SK-N-SH (cell line): ENCODE data around the gene SLC43A3. TPM values are rescaled to one million over a fixed set of nuclear protein-coding genes. Genes with fewer than 3 reads are reported as not detected.
A peak's percentile ranks its signal among the peaks of the same experiment; 100 is the strongest.

Source experiments
- CTCF ChIA-PET: fragments of 300-600, 350-600 bp; formaldehyde crosslinking; extraction: SDS; loops from one replicate; lab custom pipeline; 2021; lab: Yijun Ruan, JAX
- POLR2A ChIA-PET: fragments of 350-600 bp; sonication (Branson Sonifier 250); formaldehyde crosslinking; extraction: SDS; loops from one replicate; lab custom pipeline; 2020; ENCODE audit warnings: antibody characterized with exemption, inconsistent platforms; lab: Yijun Ruan, JAX
- DNase-seq: peaks from one replicate; pipeline ENCODE4 v3.0.0; 2012
- H2AFZ ChIP-seq: fragments of 200-600 bp; sonication (generic); 2 replicates; pipeline ENCODE4 v1.8.1; 2016; ENCODE audit warnings: antibody characterized with exemption, mild to moderate bottlenecking, low read depth
- H3F3A ChIP-seq: fragments of 200-600 bp; sonication (generic); replicated peaks from 2 replicates; pipeline ENCODE3; 2016; ENCODE audit warnings: antibody characterized with exemption, mild to moderate bottlenecking; ENCODE audit not compliant: insufficient read depth
- H3K27ac ChIP-seq, 2 experiments: fragments of 200-500 bp in 1 of 2; fragments of 200-600 bp in 1 of 2; sonication (Bioruptor generic) in 1 of 2; sonication (generic), shearing (Covaris generic) in 1 of 2; 2 replicates each; pipeline versions ENCODE4 v1.5.1 to v1.6.1; 2014 to 2016; ENCODE audit warnings: low read depth in 2 of 2, inconsistent platforms in 1 of 2, low read length in 1 of 2, mild to moderate bottlenecking in 1 of 2, mixed read lengths in 1 of 2
- H3K27me3 ChIP-seq: fragments of 200-600 bp; sonication (generic), shearing (Covaris generic); 2 replicates; pipeline ENCODE4 v1.6.1; 2016; ENCODE audit warnings: mixed run types; ENCODE audit not compliant: insufficient read depth
- H3K36me3 ChIP-seq, 2 experiments: fragments of 200-500 bp in 1 of 2; fragments of 200-600 bp in 1 of 2; sonication (Bioruptor generic) in 1 of 2; sonication (generic) in 1 of 2; replicated peaks in 1 of 2; 2 replicates each; pipeline versions ENCODE3 to v1.5.1; 2014 to 2016; ENCODE audit warnings: low read length in 1 of 2, mild to moderate bottlenecking in 1 of 2; ENCODE audit not compliant: insufficient read depth in 2 of 2, control insufficient read depth in 1 of 2
- H3K4me1 ChIP-seq, 2 experiments: fragments of 200-500 bp in 1 of 2; fragments of 200-600 bp in 1 of 2; sonication (Bioruptor generic) in 1 of 2; sonication (generic), shearing (Covaris generic) in 1 of 2; 2 replicates each; pipeline versions ENCODE4 v1.5.1 to v1.6.1; 2014 to 2016; ENCODE audit warnings: low read depth in 1 of 2, low read length in 1 of 2, mixed run types in 1 of 2; ENCODE audit not compliant: insufficient read depth in 2 of 2, control insufficient read depth in 1 of 2
- H3K4me2 ChIP-seq: fragments of 200-600 bp; sonication (generic), shearing (Covaris generic); 2 replicates; pipeline ENCODE4 v1.6.1; 2017; ENCODE audit warnings: mixed run types
- H3K4me3 ChIP-seq, 2 experiments: fragments of 200-500 bp in 1 of 2; fragments of 200-600 bp in 1 of 2; sonication (Bioruptor generic) in 1 of 2; sonication (generic), shearing (Covaris generic) in 1 of 2; 2 replicates each; pipeline versions ENCODE4 v1.5.1 to v1.8.1; 2014 to 2016; ENCODE audit warnings: low read depth in 2 of 2, inconsistent platforms in 1 of 2, low read length in 1 of 2, mild to moderate bottlenecking in 1 of 2, mixed read lengths in 1 of 2, moderate library complexity in 1 of 2
- H3K79me2 ChIP-seq: fragments of 200-600 bp; sonication (generic); 2 replicates; pipeline ENCODE4 v1.8.1; 2017; ENCODE audit warnings: mild to moderate bottlenecking; ENCODE audit not compliant: insufficient read depth
- H3K9ac ChIP-seq: fragments of 200-600 bp; sonication (generic); 2 replicates; pipeline ENCODE4 v1.6.1; 2017; ENCODE audit warnings: mixed run types
- H3K9me2 ChIP-seq: fragments of 200-600 bp; sonication (generic); 2 replicates; pipeline ENCODE4 v1.6.1; 2017; ENCODE audit warnings: mixed run types
- H3K9me3 ChIP-seq: fragments of 200-600 bp; sonication (generic); 2 replicates; pipeline ENCODE4 v1.6.1; 2017; ENCODE audit warnings: mixed run types, mild to moderate bottlenecking, moderate library complexity
- H4K20me1 ChIP-seq: fragments of 200-600 bp; sonication (generic); 2 replicates; pipeline ENCODE4 v1.6.1; 2017; ENCODE audit warnings: mild to moderate bottlenecking, mixed run types; ENCODE audit not compliant: insufficient read depth
- EP300 ChIP-seq, 2 experiments: IDR thresholded peaks; 2 replicates each; pipeline versions ENCODE4 v1.4.0 to v1.6.1; 2012; ENCODE audit warnings: borderline replicate concordance in 1 of 2, low read depth in 1 of 2, low read length in 1 of 2
- FOSL2 ChIP-seq: IDR thresholded peaks from 2 replicates; pipeline ENCODE4 v1.4.0; 2012; ENCODE audit warnings: low read depth, mild to moderate bottlenecking, moderate library complexity, borderline replicate concordance
- GATA2 ChIP-seq: sonication (generic); formaldehyde crosslinking; IDR thresholded peaks from 2 replicates; pipeline ENCODE4 v1.5.0; 2020; ENCODE audit warnings: mild to moderate bottlenecking, missing genetic modification reagents
- NFIC ChIP-seq: IDR thresholded peaks from 2 replicates; pipeline ENCODE4 v1.4.0; 2012; ENCODE audit warnings: borderline replicate concordance
- YY1 ChIP-seq: IDR thresholded peaks from 2 replicates; pipeline ENCODE4 v1.4.0; 2012; ENCODE audit warnings: low read depth, mild to moderate bottlenecking
- WGBS: methylation state at CpG from one replicate; pipeline ENCODE4 v1.1.6; 2017; ENCODE audit warnings: low lambda C conversion rate; 5-methylcytosine and 5-hydroxymethylcytosine counted together
- polyA plus RNA-seq, 3 experiments: library from polyadenylated mRNA; depleted of rRNA; stranded (reverse); fragments of >200 nt; gene quantifications; 2 replicates each; pipeline ENCODE4 v1.2.3, GENCODE V29; 2012
- TF ChIP-seq, protein P1 (sequence below): IDR thresholded peaks from 2 replicates; pipeline ENCODE4 v1.6.1; 2012; ENCODE audit warnings: mild to moderate bottlenecking, low read depth, low read length, moderate library complexity
- TF ChIP-seq, protein P2 (sequence below): IDR thresholded peaks from 2 replicates; pipeline ENCODE4 v1.4.0; 2012; ENCODE audit warnings: low read depth, borderline replicate concordance

SLC43A3 gene
- polyA plus RNA-seq, 1 of the 3 experiments (the other 2 are of a cell fraction): 4.1 TPM

DNA sequence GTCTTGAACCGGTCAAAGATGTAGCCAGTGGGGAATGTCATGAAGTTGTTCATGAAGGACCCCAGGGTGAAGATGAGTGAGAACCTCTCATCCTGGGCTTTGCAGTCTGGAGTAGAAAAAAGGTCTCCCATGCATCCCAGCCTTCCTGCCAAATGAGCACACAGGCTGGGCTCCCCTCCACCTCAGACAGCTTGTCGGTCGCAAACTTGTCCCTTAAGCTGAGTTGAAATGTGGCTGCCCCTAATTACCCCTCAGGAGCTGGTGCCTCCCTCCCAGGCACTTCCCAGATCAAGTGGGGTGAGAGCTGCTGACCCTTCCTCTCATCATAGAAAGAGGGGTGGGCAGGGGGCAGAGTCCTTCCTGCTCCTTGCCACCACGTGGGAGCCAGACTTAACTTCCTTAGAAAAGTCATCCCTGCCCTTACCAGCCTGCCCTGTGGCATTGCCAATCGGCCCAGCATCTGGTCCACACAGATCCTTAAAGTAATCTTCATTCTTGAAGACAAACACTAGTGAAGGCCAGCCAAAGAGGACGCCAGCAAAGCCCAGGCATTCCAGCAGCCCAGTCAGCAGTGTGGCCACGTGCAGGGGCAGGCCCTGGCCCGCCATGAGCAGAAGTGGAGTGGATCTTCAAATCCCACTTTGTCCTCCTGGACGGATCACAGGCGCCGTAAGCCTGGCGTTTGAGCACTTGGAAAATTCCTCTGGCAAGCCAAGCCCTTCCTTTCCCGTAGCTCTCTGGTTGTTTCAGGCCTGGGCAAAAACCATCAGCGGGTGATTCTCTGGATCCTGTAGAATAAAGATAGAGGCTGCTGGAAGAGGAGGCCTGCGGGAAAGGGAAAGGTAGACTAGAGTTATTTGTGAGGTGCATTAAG lies 1.1 kb downstream of the SLC43A3 start:
- Histone ChIP-seq H3K79me2 (no peaks in the 10 kb centered on the region), H3K27ac (no peak overlapping the region), H3K36me3 (no peaks in the 10 kb centered on the region), H4K20me1 (no peaks in the 10 kb centered on the region), H3K4me1 (peaks cover 23 to 24% of the 10 kb centered on the region in 2 experiments; a peak in 2 of 4 replicates), H3K4me3 (no peak overlapping the region; a peak in 1 of 4 replicates), H3F3A (no peaks in the 10 kb centered on the region), H3K9me3 (no peaks in the 10 kb centered on the region), H3K4me2 (no peak overlapping the region), H3K9me2 (no peaks in the 10 kb centered on the region), H3K27me3 (no peaks in the 10 kb centered on the region; the same call in 1 of the 2 replicates), H3K9ac (no peak overlapping the region), H2AFZ (no peak overlapping the region)
- DNase-seq: no peak
- ChIA-PET POLR2A (no interaction called here), CTCF (interaction anchor here (0.6 to 6.3 kb wide), 3 partner anchors 32 to 83 kb away, joined by 3 to 26 read pairs (median 3); no protein-coding TSS in a partner anchor)
- TF ChIP-seq YY1: no peak
- TF ChIP-seq, protein P1, sequence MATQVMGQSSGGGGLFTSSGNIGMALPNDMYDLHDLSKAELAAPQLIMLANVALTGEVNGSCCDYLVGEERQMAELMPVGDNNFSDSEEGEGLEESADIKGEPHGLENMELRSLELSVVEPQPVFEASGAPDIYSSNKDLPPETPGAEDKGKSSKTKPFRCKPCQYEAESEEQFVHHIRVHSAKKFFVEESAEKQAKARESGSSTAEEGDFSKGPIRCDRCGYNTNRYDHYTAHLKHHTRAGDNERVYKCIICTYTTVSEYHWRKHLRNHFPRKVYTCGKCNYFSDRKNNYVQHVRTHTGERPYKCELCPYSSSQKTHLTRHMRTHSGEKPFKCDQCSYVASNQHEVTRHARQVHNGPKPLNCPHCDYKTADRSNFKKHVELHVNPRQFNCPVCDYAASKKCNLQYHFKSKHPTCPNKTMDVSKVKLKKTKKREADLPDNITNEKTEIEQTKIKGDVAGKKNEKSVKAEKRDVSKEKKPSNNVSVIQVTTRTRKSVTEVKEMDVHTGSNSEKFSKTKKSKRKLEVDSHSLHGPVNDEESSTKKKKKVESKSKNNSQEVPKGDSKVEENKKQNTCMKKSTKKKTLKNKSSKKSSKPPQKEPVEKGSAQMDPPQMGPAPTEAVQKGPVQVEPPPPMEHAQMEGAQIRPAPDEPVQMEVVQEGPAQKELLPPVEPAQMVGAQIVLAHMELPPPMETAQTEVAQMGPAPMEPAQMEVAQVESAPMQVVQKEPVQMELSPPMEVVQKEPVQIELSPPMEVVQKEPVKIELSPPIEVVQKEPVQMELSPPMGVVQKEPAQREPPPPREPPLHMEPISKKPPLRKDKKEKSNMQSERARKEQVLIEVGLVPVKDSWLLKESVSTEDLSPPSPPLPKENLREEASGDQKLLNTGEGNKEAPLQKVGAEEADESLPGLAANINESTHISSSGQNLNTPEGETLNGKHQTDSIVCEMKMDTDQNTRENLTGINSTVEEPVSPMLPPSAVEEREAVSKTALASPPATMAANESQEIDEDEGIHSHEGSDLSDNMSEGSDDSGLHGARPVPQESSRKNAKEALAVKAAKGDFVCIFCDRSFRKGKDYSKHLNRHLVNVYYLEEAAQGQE: no peak
- no peak for TF ChIP-seq FOSL2
- 77% methylated on average over 14 of the region's 15 CpGs for WGBS

DNA sequence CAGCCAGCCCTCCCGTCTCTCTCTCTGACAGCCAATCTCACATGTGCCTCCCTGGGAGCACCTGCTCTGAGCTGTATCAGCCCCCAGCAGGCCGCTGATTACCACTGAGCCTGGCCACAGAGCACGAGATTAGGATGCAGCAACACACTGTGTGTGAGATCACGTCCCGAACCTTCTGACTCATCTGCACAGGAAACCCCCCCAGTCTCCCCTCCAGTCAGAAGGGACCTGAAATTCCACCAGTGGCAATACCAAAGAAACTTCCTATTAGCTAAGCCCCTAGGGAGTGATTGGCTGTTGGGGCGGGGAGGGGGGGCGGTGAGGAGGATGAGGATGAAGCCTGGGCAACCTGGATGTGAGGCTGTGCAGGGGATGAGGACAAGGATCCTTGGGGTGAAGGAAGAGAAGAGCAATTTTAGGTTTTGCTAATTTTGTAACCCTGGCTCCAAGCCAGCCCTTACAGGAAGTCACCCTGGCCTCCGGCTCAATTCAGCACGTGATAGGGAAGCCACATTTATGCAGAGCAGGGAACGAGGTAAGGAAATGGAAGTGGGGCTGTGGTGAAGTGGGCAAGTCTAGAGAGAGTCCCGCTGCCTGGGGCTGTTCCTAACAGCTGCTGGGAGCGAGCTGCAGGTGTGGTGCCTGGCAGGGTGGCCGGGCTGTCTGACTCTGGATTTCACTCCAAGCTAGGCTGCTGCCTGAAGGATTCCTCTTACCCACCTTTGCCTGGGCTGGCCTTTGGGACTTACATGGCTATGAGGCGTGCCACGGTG lies 1.9 kb downstream of the SLC43A3 start:
- 54% methylated on average over 12 of the region's 15 CpGs for WGBS
- H4K20me1 ChIP-seq: no peaks in the 10 kb centered on the region
- no peaks in the 10 kb centered on the region for H3K9me3 ChIP-seq
- H3K36me3 ChIP-seq: no peaks in the 10 kb centered on the region
- H3K79me2 ChIP-seq: no peaks in the 10 kb centered on the region
- H3K4me2 ChIP-seq: 0 out of 2 replicates have a peak overlapping the region, but pooled peaks have one; percentile 6
- H2AFZ ChIP-seq: peak overlapping the region; percentile 52; the same call in 1 of the 2 replicates
- H3K4me1 ChIP-seq: peaks cover 23 to 24% of the 10 kb centered on the region in 2 experiments; a peak in 2 of 4 replicates
- H3K27ac ChIP-seq: no peak overlapping the region
- no peak overlapping the region for H3K4me3 ChIP-seq
- ChIA-PET CTCF (interaction anchor here (6.3 kb wide), 1 partner anchor 33 kb away, joined by 26 read pairs; no protein-coding TSS in a partner anchor), POLR2A (no interaction called here)
- no peak for DNase-seq
- H3K9ac ChIP-seq: no peak overlapping the region
- H3K9me2 ChIP-seq: no peaks in the 10 kb centered on the region
- H3K27me3 ChIP-seq: no peaks in the 10 kb centered on the region; the same call in 1 of the 2 replicates
- H3F3A ChIP-seq: no peaks in the 10 kb centered on the region
- TF ChIP-seq FOSL2 (peak; percentile 55; the same call in 1 of the 2 replicates), GATA2 (CRISPR knock-in tag) (no peak), NFIC (peak; percentile 64), EP300 (IDR thresholded peaks at IDR 0.05; ENCODE audit: borderline replicate concordance in 1 of 2, low read depth in 1 of 2, low read length in 1 of 2) (0 out of 4 replicates have a peak, but pooled peaks of 1 of the 2 experiments have one; percentile 12)
- TF ChIP-seq, protein P2, sequence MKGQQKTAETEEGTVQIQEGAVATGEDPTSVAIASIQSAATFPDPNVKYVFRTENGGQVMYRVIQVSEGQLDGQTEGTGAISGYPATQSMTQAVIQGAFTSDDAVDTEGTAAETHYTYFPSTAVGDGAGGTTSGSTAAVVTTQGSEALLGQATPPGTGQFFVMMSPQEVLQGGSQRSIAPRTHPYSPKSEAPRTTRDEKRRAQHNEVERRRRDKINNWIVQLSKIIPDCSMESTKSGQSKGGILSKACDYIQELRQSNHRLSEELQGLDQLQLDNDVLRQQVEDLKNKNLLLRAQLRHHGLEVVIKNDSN: peak; percentile 47; the same call in 1 of the 2 replicates
- TF ChIP-seq, protein P1: no peak
